COLO668 (cell line): ENCODE measurements around the gene LIMS2.

ENCODE experiments used
- DNase-seq: peaks from one replicate; lab custom pipeline; 2025; ENCODE audit not compliant: unreplicated experiment; lab: John Stamatoyannopoulos, UW

Gene LIMS2

GRCh38 chr2:127608061-127609030 lies 67.0 kb downstream of the LIMS2 start:
- DNase-seq: no peak

DNA sequence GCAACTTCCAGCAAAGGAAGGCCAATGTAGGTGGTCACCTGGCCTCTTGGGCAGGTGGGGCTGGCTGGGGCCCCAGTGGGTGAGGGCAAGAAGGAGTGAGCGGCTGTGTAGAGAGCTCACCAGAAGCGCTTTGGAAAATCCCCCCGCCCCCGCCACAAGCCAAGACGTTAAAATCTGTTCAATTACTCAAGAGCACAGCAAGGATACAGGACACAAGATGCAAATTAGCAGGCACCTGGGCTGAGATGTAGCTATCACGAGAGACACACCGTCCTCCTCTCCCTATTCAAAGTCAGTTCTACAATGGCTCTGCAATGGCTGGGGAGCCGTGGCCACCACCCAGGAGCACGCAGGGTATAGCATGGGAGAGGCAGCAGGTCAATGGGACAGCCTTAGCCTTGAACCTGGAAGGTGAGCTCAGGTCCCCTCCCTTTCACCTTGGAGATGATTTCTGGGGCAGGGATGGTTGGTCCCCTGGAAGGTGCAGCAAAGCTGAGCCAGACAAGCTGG lies 67.9 kb downstream of the LIMS2 start:
- no peak for DNase-seq

- DNase-seq: no peak
Observed at GRCh38 chr2:127606625-127607398, 68.5 kb downstream of the LIMS2 start.

DNA sequence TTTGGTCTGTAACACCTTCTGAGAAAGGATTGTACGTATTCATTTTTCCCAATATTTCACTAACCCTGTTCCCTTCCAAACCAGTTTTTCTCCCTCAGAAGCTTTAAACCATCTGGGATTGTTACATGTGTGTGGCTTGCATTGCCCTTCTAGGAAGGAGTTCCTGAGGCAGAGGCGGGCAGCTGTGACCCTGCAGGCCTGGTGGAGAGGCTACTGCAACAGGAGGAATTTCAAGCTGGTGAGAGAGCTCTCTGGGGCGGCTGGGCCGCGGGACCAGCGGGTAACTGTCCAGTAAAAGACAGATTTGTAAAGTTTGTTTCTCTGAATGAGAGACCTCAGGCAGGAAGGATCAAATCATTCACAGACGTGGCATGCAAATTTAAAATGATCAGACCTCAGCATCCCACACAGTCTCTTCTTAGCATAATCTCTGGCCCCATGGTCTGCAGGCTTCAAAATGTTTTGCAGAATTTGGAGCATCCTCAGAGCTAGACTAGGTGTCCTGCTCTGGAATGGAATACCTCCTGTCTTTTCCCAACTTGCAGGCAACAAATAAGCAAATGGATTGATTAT lies 69.6 kb downstream of the LIMS2 start:
- no peak for DNase-seq

DNA sequence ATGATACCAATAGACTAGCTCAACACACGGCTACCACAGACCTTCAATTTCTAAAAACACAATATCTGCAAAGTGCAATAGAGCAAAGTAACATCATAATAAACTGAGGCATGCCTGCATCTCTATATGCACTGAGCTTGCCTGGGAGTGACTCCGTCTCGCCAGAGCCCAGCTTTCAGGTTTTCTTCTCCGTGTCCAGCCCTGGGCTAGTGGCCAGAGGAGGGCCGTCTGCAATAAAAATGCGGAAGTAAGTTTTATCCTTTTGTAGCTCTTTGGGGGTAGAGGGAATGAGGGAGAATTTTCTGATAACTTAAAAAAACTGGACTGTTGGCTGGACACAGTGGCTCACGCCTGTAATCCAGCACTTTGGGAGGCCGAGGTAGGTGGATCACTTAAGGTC lies 70.3 kb downstream of the LIMS2 start:
- no peak for DNase-seq

- DNase-seq: no peak
Observed at GRCh38 chr2:127599211-127599610, 76.1 kb downstream of the LIMS2 start.

DNA sequence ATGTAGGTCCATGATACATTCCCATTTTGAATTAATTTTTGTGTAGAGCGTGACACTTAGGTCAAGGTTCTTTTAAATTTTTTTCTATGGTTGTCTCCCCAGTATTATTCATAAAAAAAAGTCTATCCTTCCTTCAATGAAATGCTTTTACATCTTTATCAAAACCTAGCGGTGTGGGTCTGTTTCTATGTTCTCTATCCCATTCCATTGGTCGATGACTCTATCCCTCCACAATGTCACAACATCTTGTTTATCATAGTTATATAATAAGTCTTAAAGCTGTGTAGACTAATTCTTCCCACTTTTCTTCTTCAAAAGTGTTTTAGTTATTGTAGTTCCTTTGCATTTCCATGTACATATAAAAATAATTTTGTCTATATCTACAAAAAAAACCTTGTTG lies 76.6 kb downstream of the LIMS2 start:
- no peak for DNase-seq

GRCh38 chr2:127597984-127598380 lies 77.3 kb downstream of the LIMS2 start:
- DNase-seq: no peak

DNA sequence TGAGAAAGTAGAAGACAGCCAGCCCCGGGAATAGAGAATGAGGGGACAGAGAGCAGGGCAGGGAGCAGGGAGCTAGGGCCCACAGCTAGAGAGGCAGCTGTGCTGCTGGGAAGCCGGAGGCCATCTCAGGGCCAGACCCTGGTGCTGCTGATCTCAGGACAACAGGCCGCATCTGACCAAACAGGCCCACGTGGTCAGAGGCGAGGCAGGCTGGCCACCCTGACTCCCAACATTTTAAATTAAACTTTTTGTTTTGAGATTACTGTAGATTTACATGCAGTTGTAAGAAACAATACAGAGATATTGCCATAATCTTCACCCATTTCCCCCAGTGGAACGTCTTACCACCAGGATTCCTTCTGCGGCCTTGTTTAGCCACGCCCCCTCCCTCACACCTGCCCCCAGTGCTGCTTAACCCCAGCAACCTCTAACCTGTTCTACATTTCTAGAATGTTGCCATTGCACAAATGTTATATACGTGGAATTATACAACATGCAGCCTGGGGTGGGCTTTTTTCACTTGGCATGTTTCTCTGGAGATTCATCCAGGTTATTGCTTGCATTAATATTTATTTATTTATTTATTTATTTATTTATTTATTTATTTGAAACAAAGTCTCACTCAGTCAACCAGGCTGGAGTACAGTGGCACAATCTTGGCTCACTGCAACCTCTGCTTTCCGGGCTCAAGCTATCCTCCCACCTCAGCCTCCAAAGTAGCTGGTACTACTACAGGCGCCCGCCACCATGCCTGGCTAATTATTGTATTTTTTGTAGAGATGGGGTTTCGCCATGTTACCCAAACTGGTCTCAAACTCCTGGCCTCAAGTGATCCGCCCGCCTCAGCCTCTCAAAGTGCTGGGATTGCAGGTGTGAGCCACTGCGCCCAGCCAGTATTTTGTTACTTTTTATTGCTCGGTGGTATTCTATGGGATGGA lies 78.0 kb downstream of the LIMS2 start:
- no peak for DNase-seq

DNA sequence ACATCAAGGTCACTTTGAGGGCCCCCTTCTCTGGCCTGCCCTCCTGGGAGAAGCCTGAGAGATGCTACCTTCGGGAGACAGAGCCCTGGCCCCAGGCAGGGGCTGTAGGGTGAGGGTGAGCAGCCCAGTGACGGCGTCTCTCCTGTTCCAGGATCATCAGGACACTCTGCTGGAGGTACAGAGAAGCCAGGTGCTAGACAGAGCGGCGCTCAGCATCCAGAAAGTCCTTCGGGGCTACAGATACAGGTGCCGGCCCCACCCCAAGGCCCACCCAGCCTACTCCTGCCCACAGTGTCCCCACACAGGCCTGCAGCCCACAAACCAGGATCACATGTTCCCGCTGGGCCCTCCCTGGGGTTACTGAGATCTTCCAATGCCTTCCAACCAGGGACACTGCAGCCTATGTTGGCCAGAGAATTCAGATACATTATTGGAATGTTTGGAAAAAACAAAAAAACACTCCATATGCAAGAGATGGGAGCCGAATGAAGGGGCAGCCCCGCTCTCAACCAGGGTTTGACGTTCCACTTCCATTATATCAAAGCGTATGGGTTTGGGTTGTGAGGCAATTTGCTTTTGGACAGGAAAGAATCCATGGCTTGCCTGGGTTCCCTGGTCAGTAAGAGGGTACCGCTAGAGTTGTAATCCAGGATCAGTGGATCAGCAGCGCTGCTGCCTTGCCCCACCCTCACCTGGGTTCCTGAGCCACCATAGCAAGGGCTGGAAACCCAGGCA lies 78.9 kb downstream of the LIMS2 start:
- no peak for DNase-seq

GRCh38 chr2:127594116-127594591 lies 81.2 kb downstream of the LIMS2 start:
- DNase-seq: no peak

- DNase-seq: no peak
Observed at GRCh38 chr2:127593228-127594115, 81.9 kb downstream of the LIMS2 start.

DNA sequence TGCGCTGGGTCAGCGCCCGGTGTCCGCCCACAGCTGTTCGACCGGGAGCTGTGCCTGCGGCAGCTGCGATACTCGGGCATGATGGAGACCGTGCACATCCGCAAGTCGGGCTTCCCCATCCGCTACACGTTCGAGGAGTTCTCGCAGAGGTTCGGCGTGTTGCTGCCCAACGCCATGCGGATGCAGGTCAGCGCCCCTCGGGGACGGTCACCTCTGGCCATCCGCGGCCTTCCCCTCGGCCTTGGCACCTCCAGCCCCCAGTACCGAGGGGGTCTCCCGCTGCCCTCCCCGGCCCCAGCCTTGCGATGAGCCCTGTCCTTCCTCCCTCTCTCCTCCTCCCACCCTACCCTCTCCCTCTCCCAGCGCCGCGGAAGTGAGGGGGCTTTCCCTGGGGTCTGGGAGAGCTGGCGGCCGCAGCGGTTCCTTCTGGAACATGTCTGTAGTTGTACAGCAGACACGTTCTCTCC lies 82.5 kb downstream of the LIMS2 start:
- no peak for DNase-seq

DNA sequence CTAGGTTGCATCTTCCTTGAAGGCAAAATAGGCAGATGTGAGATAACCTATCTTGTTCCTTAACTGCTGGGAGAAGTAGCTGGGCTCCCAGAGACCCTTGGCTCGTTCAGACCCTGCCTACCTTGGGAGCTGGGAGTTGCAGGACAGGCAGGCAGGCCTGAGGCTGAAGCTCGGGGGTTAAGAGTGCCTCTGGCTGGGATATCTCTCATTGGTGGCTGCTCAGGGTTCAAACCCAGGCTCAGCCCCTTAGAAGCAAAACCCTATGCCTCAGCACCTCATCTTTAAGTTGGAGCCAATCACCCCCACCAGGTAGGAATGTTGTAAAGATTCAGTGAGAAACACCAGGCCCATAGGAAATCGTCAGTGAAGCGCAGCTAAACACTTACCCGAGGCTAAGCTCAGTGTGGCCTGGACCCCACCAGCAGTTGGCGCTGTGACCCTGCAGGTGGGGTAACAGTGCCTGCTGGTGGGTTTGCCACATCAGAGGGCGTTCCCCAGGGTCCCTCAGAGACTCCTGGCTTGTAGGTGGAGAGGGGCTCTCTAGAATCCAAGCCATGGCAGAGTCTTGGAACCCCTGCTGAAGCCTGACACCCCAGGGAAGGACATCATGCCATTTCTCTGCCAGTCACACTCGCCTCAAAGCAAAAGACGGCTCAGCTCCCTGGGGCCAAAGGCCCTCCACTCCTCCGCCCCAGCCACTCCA lies 84.0 kb downstream of the LIMS2 start:
- DNase-seq: peak; percentile 55

- DNase-seq: no peak
Observed at GRCh38 chr2:127590386-127591190, 84.7 kb downstream of the LIMS2 start.

- DNase-seq: no peak
Observed at GRCh38 chr2:127589841-127590240, 85.5 kb downstream of the LIMS2 start.

- DNase-seq: no peak
Observed at GRCh38 chr2:127589358-127589757, 86.0 kb downstream of the LIMS2 start.
